Calu3 (cell line): Measurements from ENCODE around the gene ARFIP1. TPM values are rescaled to one million over a fixed set of nuclear protein-coding genes. Genes with fewer than 3 reads are reported as not detected.
"Not testable (repeated sequence)": the region's sequence is repeated elsewhere in the genome, so short reads cannot be mapped to it uniquely, and the experiment has no call there.

Source experiments
- BruUV-seq: library from RNA; stranded (reverse); fragments of 400-500 nt; replicated peaks from 2 replicates; lab custom pipeline; 2021; lab: Mats Ljungman, UMichigan
- CTCF ChIA-PET: fragments of 300-600 bp; sonication (Branson Sonifier 250); formaldehyde crosslinking; loops from one replicate; lab custom pipeline; 2022; ENCODE audit warnings: antibody characterized with exemption; lab: Charles Lee
- DNase-seq: peaks from one replicate; pipeline ENCODE4 v3.0.0; 2022
- H3K27ac Mint-ChIP-seq: one replicate; pipeline ENCODE4 v1.8.0; 2022; ENCODE audit warnings: mixed read lengths; ENCODE audit not compliant: unreplicated experiment
- H3K27me3 Mint-ChIP-seq: one replicate; pipeline ENCODE4 v1.8.0; 2022; ENCODE audit warnings: mixed read lengths; ENCODE audit not compliant: unreplicated experiment
- H3K36me3 Mint-ChIP-seq: one replicate; pipeline ENCODE4 v1.8.0; 2022; ENCODE audit warnings: mild to moderate bottlenecking, moderate library complexity, mixed read lengths; ENCODE audit not compliant: insufficient read depth, unreplicated experiment
- H3K4me1 Mint-ChIP-seq: one replicate; pipeline ENCODE4 v1.8.0; 2022; ENCODE audit warnings: mild to moderate bottlenecking, low read depth, mixed read lengths; ENCODE audit not compliant: unreplicated experiment
- H3K4me3 Mint-ChIP-seq: one replicate; pipeline ENCODE4 v1.8.0; 2022; ENCODE audit warnings: mild to moderate bottlenecking, low read depth, moderate library complexity, mixed read lengths; ENCODE audit not compliant: unreplicated experiment
- H3K9me3 Mint-ChIP-seq: one replicate; pipeline ENCODE4 v1.8.0; 2022; ENCODE audit warnings: low read depth, mixed read lengths; ENCODE audit not compliant: unreplicated experiment
- CTCF ChIP-seq: fragments of 200-600 bp; IDR thresholded peaks from one replicate; pipeline ENCODE4 v1.8.0; 2022; ENCODE audit warnings: antibody characterized with exemption; ENCODE audit not compliant: unreplicated experiment
- intact Hi-C: fragments of 100-400 bp; cut with micrococcal nuclease; formaldehyde crosslinking; loops from one replicate; pipeline ENCODE4 v1.10.0; 2022; ENCODE audit not compliant: unreplicated experiment
- total RNA-seq: library from RNA; stranded (reverse); gene quantifications from 2 replicates; pipeline ENCODE4 v1.2.3, GENCODE V29; 2022

ARFIP1 gene
- total RNA-seq, 1 experiment from 2014 or later = 35.5 TPM

DNA sequence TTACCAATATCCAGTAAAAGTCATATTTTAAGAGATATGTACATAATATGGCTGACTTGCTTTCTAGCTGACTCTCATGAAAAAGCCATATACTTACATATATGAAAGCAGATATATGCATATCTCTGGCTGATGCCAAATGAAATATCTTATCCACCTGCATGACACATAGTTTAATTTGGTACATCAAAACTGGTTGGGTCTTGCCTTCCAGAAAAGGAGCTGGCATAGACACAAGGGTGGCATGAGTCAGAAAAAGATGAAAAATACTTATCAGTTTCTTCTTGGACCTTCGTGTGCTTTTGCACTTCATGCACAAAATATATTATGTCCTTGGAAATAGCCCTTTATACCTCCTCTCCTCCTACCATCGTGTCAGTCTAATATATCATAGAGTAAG lies 32.3 kb upstream of the ARFIP1 start:
- CTCF ChIA-PET = no interaction called here
- no peak for TF ChIP-seq CTCF
- Mint-ChIP-seq H3K27me3 (peaks cover 9% of the 10 kb centered on the region), H3K36me3 (no peaks in the 10 kb centered on the region), H3K4me3 (no peak overlapping the region), H3K9me3 (no peaks in the 10 kb centered on the region), H3K27ac (no peak overlapping the region), H3K4me1 (no peaks in the 10 kb centered on the region)
- intact Hi-C loops = no loop called here
- no TSS peak for BruUV-seq
- DNase-seq = no peak

GRCh38 chr4:152748619-152749018 lies 31.1 kb upstream of the ARFIP1 start:
- no peak for DNase-seq
- no peaks in the 10 kb centered on the region for H3K9me3 Mint-ChIP-seq
- H3K27ac Mint-ChIP-seq = no peak overlapping the region
- H3K4me3 Mint-ChIP-seq = no peak overlapping the region
- intact Hi-C loops = no loop called here
- peaks cover 9% of the 10 kb centered on the region for H3K27me3 Mint-ChIP-seq
- no peaks in the 10 kb centered on the region for H3K36me3 Mint-ChIP-seq
- CTCF ChIA-PET = interaction anchor here (0.6 kb wide), 1 partner anchor 805 kb away, joined by 4 read pairs; no protein-coding TSS in a partner anchor
- H3K4me1 Mint-ChIP-seq = no peaks in the 10 kb centered on the region
- no TSS peak for BruUV-seq
- no peak for TF ChIP-seq CTCF

DNA sequence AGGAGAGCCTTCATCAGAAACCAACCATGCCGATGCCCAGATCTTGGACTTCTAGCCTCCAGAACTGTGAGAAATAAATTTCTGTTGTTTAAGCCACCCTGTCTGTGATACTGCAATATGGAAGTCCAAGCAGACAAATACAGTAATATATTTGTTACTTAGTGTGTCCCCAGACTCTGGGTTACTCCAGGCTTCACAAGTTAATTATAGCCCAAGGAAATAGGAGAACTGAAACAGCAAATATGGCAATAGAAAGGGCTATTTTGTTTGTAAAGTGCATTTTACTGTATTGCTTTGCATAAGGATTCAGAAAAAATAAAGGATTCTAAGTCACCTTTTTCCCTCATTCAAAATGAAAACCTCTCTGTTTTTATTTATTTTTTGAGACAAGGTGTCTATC lies 16.0 kb upstream of the ARFIP1 start:
- Mint-ChIP-seq H3K27ac (no peak overlapping the region), H3K4me3 (no peak overlapping the region), H3K36me3 (no peaks in the 10 kb centered on the region), H3K4me1 (no peaks in the 10 kb centered on the region), H3K9me3 (no peaks in the 10 kb centered on the region), H3K27me3 (no peaks in the 10 kb centered on the region)
- DNase-seq = no peak
- intact Hi-C loops = no loop called here
- BruUV-seq = no TSS peak
- CTCF ChIA-PET = no interaction called here
- no peak for TF ChIP-seq CTCF

DNA sequence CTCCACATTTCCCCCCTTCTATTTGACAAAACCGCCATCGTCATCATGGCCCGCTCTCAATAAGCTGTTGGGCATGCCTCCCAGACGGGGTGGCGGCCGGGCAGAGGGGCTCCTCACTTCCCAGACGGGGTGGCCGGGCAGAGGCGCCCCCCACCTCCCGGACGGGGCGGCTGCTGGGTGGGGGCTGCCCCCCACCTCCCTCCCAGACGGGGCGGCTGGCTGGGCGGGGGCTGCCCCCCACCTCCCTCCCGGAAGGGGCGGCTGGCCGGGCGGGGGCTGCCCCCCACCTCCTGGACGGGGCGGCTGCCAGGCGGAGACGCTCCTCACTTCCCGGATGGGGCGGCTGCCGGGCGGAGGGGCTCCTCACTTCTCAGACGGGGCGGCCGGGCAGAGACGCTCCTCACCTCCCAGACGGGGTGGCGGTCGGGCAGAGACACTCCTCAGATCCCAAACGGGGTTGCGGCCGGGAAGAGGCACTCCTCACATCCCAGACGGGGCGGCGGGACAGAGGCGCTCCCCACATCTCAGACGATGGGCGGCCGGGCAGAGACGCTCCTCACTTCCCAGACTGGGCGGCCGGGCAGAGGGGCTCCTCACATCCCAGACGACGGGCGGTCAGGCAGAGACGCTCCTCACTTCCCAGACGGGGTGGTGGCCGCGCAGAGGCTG lies 14.6 kb upstream of the ARFIP1 start:
- intact Hi-C loops, H3K4me1 Mint-ChIP-seq, H3K4me3 Mint-ChIP-seq, CTCF ChIA-PET, H3K27me3 Mint-ChIP-seq, DNase-seq, H3K9me3 Mint-ChIP-seq, BruUV-seq, H3K36me3 Mint-ChIP-seq, H3K27ac Mint-ChIP-seq: not testable (repeated sequence)
